GM18505 (cell line): ENCODE data around the gene PCDHGB6.
"Not testable (repeated sequence)": the region's sequence is repeated elsewhere in the genome, so short reads cannot be mapped to it uniquely, and the experiment has no call there.

Source experiments
- ATAC-seq: cut with Tn5 transposase; IDR thresholded peaks from one replicate; pipeline ENCODE4 v1.9.1; 2021; ENCODE audit not compliant: unreplicated experiment
- POLR2A ChIP-seq: IDR thresholded peaks from 4 replicates; pipeline ENCODE4 v1.6.1; 2011; ENCODE audit warnings: borderline replicate concordance; ENCODE audit not compliant: insufficient read depth, insufficient read length; ENCODE audit errors: extremely low read depth

Gene PCDHGB6

GRCh38 chr5:141407790-141408505 is at the start of gene PCDHGB6:
PCDHGB6 (plus strand) TSS chr5:141408021; CDS start chr5:141408203, 182 bp downstream.
- ATAC-seq, result not testable (repeated sequence)

- no peak for ATAC-seq
- no peak for TF ChIP-seq POLR2A
Observed at GRCh38 chr5:141359790-141360426, 47.9 kb upstream of the PCDHGB6 start, which contains the start of gene PCDHGB2. PCDHGB2 (plus strand) TSS chr5:141359994; CDS start chr5:141360136, 142 bp downstream.

GRCh38 chr5:141360685-141361084 is 47.1 kb upstream of the PCDHGB6 start:
- no peak for TF ChIP-seq POLR2A
- ATAC-seq, result no peak

GRCh38 chr5:141362719-141363118 is 45.1 kb upstream of the PCDHGB6 start:
- ATAC-seq, result no peak
- no peak for TF ChIP-seq POLR2A

GRCh38 chr5:141363952-141364660 is 43.7 kb upstream of the PCDHGB6 start, which contains the start of gene PCDHGA5:
PCDHGA5 (plus strand) TSS chr5:141364162; CDS start chr5:141364331, 169 bp downstream.
- ATAC-seq, result no peak
- no peak for TF ChIP-seq POLR2A

GRCh38 chr5:141366016-141366896 is 41.6 kb upstream of the PCDHGB6 start:
- no peak for ATAC-seq
- TF ChIP-seq POLR2A, result no peak

GRCh38 chr5:141369994-141370848 is 37.6 kb upstream of the PCDHGB6 start, which contains the start of gene PCDHGB3:
PCDHGB3 (plus strand) TSS chr5:141370242; CDS start chr5:141370395, 153 bp downstream.
- peak; percentile 62 for ATAC-seq
- no peak for TF ChIP-seq POLR2A

- no peak for ATAC-seq
- no peak for TF ChIP-seq POLR2A
Observed at GRCh38 chr5:141371572-141372475, 36.0 kb upstream of the PCDHGB6 start.

- no peak for ATAC-seq
- no peak for TF ChIP-seq POLR2A
Observed at GRCh38 chr5:141373673-141374317, 34.0 kb upstream of the PCDHGB6 start, which contains the start of gene PCDHGA6. PCDHGA6 (plus strand) TSS chr5:141373891; CDS start chr5:141374084, 193 bp downstream.

- no peak for TF ChIP-seq POLR2A
- ATAC-seq, result no peak
Observed at GRCh38 chr5:141374627-141375026, 33.2 kb upstream of the PCDHGB6 start.

- ATAC-seq, result not testable (repeated sequence)
Observed at GRCh38 chr5:141375444-141376155, 32.2 kb upstream of the PCDHGB6 start.
